Measurements from ENCODE around the gene TPST2.

TPST2 gene

GRCh38 chr22:26610072-26610958 lies 20.4 kb upstream of the TPST2 start:
- DNase-seq, result no peak

- DNase-seq, result no peak
Measured at GRCh38 chr22:26609287-26609686, 19.4 kb upstream of the TPST2 start.

- no peak for DNase-seq
Measured at GRCh38 chr22:26608129-26608528, 18.2 kb upstream of the TPST2 start.

GRCh38 chr22:26606611-26607010 lies 16.7 kb upstream of the TPST2 start:
- DNase-seq, result no peak

- DNase-seq, result no peak
Measured at GRCh38 chr22:26604368-26604767, 14.4 kb upstream of the TPST2 start.

GRCh38 chr22:26602127-26602526 lies 12.2 kb upstream of the TPST2 start:
- DNase-seq, result no peak

- no peak for DNase-seq
Measured at GRCh38 chr22:26601726-26602125, 11.8 kb upstream of the TPST2 start.

GRCh38 chr22:26599505-26599904 lies 9.6 kb upstream of the TPST2 start:
- DNase-seq, result no peak

GRCh38 chr22:26597480-26597879 lies 7.5 kb upstream of the TPST2 start:
- no peak for DNase-seq

GRCh38 chr22:26597026-26597425 lies 7.1 kb upstream of the TPST2 start:
- no peak for DNase-seq

- DNase-seq, result no peak
Measured at GRCh38 chr22:26593763-26594162, 3.8 kb upstream of the TPST2 start.

GRCh38 chr22:26592421-26592891 lies 2.5 kb upstream of the TPST2 start:
- DNase-seq, result no peak

- peak; percentile 32 for DNase-seq
Measured at GRCh38 chr22:26589367-26589844, 526 bp downstream of the TPST2 start.

- DNase-seq, result no peak
Measured at GRCh38 chr22:26588729-26589366, 1.1 kb downstream of the TPST2 start.

- no peak for DNase-seq
Measured at GRCh38 chr22:26587991-26588613, 1.8 kb downstream of the TPST2 start.

- DNase-seq, result no peak
Measured at GRCh38 chr22:26586556-26587325, 3.2 kb downstream of the TPST2 start.

- no peak for DNase-seq
Measured at GRCh38 chr22:26585104-26585790, 4.7 kb downstream of the TPST2 start.

GRCh38 chr22:26584010-26584409 lies 5.9 kb downstream of the TPST2 start:
- DNase-seq, result no peak

- DNase-seq, result no peak
Measured at GRCh38 chr22:26581633-26582168, 8.2 kb downstream of the TPST2 start.

GRCh38 chr22:26581026-26581425 lies 8.9 kb downstream of the TPST2 start:
- no peak for DNase-seq

- no peak for DNase-seq
Measured at GRCh38 chr22:26580240-26580962, 9.5 kb downstream of the TPST2 start.
